HG02970 (cell line): ENCODE results near the gene FAM163B.

Source experiments
- ATAC-seq: cut with Tn5 transposase; IDR thresholded peaks from one replicate; pipeline ENCODE4 v1.9.1; 2021; ENCODE audit warnings: mild to moderate bottlenecking, moderate library complexity, moderate number of reproducible peaks; ENCODE audit not compliant: unreplicated experiment, low FRiP score

The FAM163B gene

GRCh38 chr9:133609311-133610098, at the start of gene FAM163B:
TSS of gene FAM163B (minus strand) at chr9:133609389. CDS start at chr9:133580223, 29,166 bp downstream.
- ATAC-seq: no peak

GRCh38 chr9:133657120-133657661, 48.0 kb upstream of the FAM163B start:
- no peak for ATAC-seq

GRCh38 chr9:133656211-133657119, 47.3 kb upstream of the FAM163B start:
- ATAC-seq: no peak

- no peak for ATAC-seq
Observed at GRCh38 chr9:133655701-133656100, 46.5 kb upstream of the FAM163B start.

GRCh38 chr9:133654736-133655657, 45.8 kb upstream of the FAM163B start:
- ATAC-seq: no peak

- ATAC-seq: no peak
Observed at GRCh38 chr9:133653638-133654037, 44.4 kb upstream of the FAM163B start.

- no peak for ATAC-seq
Observed at GRCh38 chr9:133650026-133650425, 40.8 kb upstream of the FAM163B start.

GRCh38 chr9:133649194-133649593, 40.0 kb upstream of the FAM163B start:
- ATAC-seq: no peak

- ATAC-seq: no peak
Observed at GRCh38 chr9:133647765-133648469, 38.7 kb upstream of the FAM163B start.

- ATAC-seq: no peak
Observed at GRCh38 chr9:133647148-133647547, 38.0 kb upstream of the FAM163B start.

GRCh38 chr9:133645021-133645765, 36.0 kb upstream of the FAM163B start:
- no peak for ATAC-seq

GRCh38 chr9:133643978-133644760, 35.0 kb upstream of the FAM163B start:
- ATAC-seq: no peak

- no peak for ATAC-seq
Observed at GRCh38 chr9:133643362-133643755, 34.2 kb upstream of the FAM163B start.

GRCh38 chr9:133642708-133643361, 33.6 kb upstream of the FAM163B start:
- no peak for ATAC-seq

GRCh38 chr9:133641861-133642595, 32.8 kb upstream of the FAM163B start:
- no peak for ATAC-seq

- no peak for ATAC-seq
Observed at GRCh38 chr9:133641396-133641655, 32.1 kb upstream of the FAM163B start.
